ENCODE data around the gene PANK2. TPM values are rescaled to one million over a fixed set of nuclear protein-coding genes. Genes with fewer than 3 reads are reported as not detected.
"Not testable (repeated sequence)": the region's sequence is repeated elsewhere in the genome, so short reads cannot be mapped to it uniquely, and the experiment has no call there.

Gene PANK2
- polyA plus RNA-seq, 3 donors from 2014 or later, result 42.1 to 53.0 (median 44.3) TPM

DNA sequence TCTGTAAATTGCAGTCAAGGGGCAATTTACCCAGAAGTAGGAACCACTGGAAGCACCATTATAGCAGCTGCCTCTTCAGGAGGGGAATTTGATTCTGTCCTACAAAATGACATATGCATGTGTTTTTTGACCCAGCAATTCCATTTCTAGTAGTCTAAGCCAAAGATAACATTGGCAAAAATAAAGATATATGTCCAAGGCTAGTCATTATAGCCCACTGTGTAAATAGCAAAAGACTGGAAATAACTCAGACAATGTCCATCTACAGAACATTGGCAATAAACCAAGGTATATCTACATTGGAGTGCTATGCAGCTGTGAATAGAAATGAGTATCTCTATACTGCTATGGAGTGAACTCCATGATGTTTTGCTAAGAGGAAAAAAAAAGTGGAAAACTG is 12.5 kb upstream of the PANK2 start:
- DNase-seq, result no peak
- Mint-ChIP-seq H3K27me3 (ENCODE audit: low read depth in 3 of 3) (peaks cover 0 to 2% (median 0%) of the 10 kb centered on the region in 3 donors), H3K9me3 (no peaks in the 10 kb centered on the region), H3K36me3 (peaks cover 3 to 11% (median 6%) of the 10 kb centered on the region in 3 donors), H3K27ac (no peak overlapping the region), H3K4me1 (peaks cover 9 to 16% of the 10 kb centered on the region in 2 donors), H3K4me3 (no peak overlapping the region)

DNA sequence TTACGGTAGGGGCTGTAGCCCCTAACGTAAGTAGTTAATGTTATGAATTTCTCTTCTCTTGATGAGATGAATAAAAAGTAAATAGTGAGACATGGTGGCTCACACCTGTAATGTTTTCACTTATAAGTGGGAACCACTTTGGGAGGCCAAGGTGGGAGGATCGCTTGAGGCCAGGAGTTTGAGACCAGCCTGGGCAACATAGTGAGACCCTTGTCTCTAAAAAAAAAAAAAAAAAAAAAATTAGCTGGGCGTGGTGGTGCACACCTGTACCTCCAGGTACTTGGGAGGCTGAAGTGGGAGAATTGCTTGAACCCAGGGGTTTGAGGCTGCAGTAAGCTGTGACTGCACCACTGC is 10.3 kb upstream of the PANK2 start:
- H3K4me1 Mint-ChIP-seq, result peaks cover 4 to 16% of the 10 kb centered on the region in 2 donors
- H3K36me3 Mint-ChIP-seq; H3K4me3 Mint-ChIP-seq; H3K27me3 Mint-ChIP-seq (ENCODE audit: low read depth in 3 of 3); H3K9me3 Mint-ChIP-seq; H3K27ac Mint-ChIP-seq; DNase-seq: not testable (repeated sequence)

DNA sequence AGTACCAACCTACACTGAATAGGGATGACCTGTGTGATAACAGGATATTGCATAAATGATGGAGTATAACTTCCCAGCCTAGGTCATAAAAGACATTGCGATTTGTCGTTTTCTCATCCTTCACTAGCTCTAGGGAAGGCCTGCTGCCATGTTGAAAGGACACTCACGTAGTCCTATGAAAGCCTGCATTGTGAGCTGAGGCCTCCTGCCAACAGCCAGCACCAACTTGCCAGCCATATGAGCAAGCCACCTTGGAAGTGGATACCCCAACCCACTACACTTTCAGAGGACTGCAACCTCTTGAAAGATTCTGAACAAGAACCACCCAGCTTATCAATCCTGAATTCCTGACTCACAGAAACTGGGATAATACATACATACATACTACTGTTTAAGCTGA is 3.5 kb upstream of the PANK2 start:
- peak overlapping the region in 2 of 6 donors; percentile 12 to 35 for H3K27ac Mint-ChIP-seq
- no peaks in the 10 kb centered on the region for H3K9me3 Mint-ChIP-seq
- no peaks in the 10 kb centered on the region for H3K36me3 Mint-ChIP-seq
- H3K4me3 Mint-ChIP-seq, result no peak overlapping the region
- DNase-seq, result no peak
- H3K4me1 Mint-ChIP-seq, result peaks cover 24 to 34% of the 10 kb centered on the region in 2 donors
- peaks cover 6 to 9% (median 8%) of the 10 kb centered on the region in 3 donors for H3K27me3 Mint-ChIP-seq (ENCODE audit: low read depth in 3 of 3)

DNA sequence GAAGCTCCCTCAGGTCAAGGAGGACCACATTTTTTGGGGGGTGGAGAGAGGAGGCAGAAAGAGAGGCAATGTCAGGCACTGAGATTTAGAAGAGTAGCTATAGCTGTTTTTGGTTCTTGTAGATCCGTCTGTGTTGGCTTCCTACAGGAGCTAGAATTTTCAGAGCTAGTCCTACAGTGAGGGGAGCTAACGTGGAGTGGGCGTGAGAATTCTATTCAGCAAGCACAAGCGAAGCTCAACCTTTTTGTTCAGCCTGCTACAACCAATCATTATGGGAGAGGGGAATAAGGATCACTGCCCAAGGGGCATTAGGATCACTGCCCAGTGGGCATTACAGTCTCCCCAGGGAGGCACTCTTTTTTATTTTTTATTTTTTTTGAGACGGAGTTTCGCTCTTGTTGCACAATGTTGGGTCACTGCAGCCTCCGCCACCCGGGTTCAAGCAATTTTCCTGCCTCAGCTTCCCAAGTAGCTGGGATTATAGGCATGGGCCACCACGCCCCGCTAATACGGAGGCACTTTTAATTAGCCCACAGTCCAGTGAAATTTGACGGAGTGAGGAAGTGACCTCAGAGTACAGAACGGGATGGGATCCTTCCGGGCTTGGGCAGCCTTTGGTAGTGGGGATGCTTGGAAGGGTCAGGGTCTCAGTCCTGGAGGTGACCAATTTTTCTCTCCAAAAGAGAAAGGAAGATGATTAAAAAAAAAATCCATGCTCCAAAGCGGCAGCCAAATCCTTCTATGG is 1.1 kb upstream of the PANK2 start:
- no peaks in the 10 kb centered on the region for H3K36me3 Mint-ChIP-seq
- H3K27ac Mint-ChIP-seq, result peak overlapping the region; percentile 83 to 95 (median 90)
- H3K27me3 Mint-ChIP-seq (ENCODE audit: low read depth in 3 of 3), result peaks cover 6 to 11% (median 9%) of the 10 kb centered on the region in 3 donors
- H3K4me3 Mint-ChIP-seq, result peak overlapping the region; percentile 87 to 95 (median 92)
- no peak for DNase-seq
- no peaks in the 10 kb centered on the region for H3K9me3 Mint-ChIP-seq
- peaks cover 46 to 58% of the 10 kb centered on the region in 2 donors for H3K4me1 Mint-ChIP-seq

DNA sequence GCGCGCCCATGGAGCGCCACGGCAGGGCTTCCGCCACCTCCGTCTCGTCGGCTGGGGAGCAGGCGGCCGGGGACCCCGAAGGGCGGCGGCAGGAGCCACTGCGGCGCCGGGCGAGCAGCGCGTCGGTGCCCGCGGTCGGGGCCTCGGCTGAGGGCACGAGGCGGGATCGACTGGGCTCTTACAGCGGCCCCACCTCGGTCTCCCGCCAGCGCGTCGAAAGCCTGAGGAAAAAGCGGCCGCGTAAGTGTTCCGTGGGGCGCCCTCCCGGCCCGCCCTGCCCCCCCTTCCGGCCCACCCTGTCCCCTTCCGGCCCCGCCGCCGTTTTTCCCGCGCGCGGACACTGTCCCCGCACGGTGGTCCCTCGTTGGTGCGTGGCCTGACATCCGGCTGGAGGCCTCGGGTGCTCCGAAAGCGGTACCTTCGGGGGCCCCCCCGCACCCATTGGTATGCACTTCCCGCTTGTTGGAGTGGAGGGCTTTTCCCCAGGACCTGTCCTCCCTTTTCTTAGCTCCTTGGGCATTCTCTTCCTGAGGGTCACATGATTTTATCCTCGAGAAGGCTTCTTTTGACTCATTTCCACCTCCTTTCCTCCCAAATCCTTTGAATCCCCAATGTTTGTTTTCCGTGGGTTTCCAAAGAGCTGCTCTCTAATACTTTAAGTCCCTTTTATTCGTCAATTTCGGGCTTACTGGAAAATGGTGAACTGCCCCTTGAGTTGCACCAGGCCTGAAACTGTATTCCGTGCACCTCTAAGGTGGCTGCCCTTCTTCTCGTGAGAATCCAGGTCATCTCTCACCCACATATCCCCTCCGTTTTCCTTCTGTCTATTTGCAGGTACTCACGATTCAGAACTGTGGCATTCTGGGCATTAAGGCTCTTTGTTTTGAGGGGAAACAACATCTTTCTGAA is 556 bp downstream of the PANK2 start:
- peak overlapping the region; percentile 94 to 99 (median 99) for H3K4me3 Mint-ChIP-seq
- H3K36me3 Mint-ChIP-seq, result no peaks in the 10 kb centered on the region
- peak overlapping the region; percentile 98 to 99 (median 98) for H3K27ac Mint-ChIP-seq
- peak in 1 of 3 donors; percentile 40 for DNase-seq
- no peaks in the 10 kb centered on the region for H3K9me3 Mint-ChIP-seq
- peaks cover 56 to 70% of the 10 kb centered on the region in 2 donors for H3K4me1 Mint-ChIP-seq
- H3K27me3 Mint-ChIP-seq (ENCODE audit: low read depth in 3 of 3), result peaks cover 6 to 11% (median 9%) of the 10 kb centered on the region in 3 donors

DNA sequence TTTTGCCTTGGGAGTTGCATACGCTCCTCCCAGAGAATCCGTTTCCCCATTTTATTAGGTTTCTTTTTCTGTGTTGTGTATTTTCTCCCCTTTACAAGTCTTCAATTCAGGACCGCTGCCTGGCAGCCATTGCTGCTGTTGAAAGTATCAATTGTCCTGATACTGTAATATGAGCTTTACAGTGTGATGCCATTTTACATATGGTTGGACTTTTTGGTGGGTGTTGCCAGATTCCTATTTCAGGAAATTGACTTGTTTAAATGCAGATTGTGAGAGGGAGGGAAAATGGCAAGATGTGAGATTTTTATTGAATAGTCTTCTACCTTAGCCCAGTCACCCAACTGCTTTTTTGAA is 1.2 kb downstream of the PANK2 start:
- H3K27me3 Mint-ChIP-seq (ENCODE audit: low read depth in 3 of 3), result peaks cover 6 to 11% (median 9%) of the 10 kb centered on the region in 3 donors
- DNase-seq, result no peak
- peak overlapping the region; percentile 98 to 99 (median 98) for H3K27ac Mint-ChIP-seq
- no peaks in the 10 kb centered on the region for H3K36me3 Mint-ChIP-seq
- H3K4me1 Mint-ChIP-seq, result peaks cover 58 to 75% of the 10 kb centered on the region in 2 donors
- peak overlapping the region; percentile 94 to 99 (median 99) for H3K4me3 Mint-ChIP-seq
- no peaks in the 10 kb centered on the region for H3K9me3 Mint-ChIP-seq

DNA sequence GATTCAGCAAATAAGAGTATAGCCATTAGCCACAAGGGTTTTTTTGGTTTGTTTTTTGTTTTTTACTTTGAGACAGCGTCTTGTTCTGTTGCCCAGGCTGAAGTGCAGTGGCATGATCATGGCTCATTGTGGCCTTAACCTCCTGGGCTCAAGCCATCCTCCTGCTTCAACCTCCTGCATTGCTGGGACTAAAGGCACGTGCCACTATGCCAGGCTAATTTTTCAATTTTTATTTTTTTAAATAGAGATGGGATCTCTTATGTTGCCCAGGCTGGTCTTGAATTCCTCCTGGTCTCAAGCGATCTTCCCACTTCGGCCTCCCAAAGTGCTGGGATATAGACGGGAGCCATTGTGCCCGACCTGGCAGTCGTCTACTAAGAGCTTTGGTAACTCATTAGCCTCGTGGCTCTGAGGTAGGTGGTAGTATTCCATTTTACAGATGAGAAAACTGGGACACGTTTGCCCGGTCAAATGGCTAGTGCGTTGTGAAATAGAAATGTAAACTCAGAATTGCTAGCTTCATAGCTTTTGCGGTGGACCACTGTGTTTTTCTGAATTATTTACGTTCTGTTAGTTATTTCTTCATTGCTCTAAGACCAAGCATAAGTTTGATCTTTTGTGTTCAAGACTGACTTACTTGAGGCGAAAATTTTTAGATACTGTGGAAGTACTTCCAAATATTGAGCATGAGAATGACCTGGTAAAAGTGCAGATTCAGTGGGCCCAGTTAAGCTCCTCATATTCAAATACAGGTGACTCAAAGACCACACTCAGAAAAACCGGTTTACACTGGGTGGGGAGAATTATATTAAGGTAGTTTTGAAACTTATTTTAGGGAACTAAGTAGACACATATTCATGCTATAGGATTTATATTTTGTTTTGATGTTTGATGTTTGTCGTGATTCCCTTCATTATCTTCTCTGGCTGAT is 2.1 kb downstream of the PANK2 start:
- no peaks in the 10 kb centered on the region for H3K9me3 Mint-ChIP-seq
- H3K4me1 Mint-ChIP-seq, result peaks cover 63 to 76% of the 10 kb centered on the region in 2 donors
- H3K4me3 Mint-ChIP-seq, result peak overlapping the region; percentile 94 to 99 (median 99)

DNA sequence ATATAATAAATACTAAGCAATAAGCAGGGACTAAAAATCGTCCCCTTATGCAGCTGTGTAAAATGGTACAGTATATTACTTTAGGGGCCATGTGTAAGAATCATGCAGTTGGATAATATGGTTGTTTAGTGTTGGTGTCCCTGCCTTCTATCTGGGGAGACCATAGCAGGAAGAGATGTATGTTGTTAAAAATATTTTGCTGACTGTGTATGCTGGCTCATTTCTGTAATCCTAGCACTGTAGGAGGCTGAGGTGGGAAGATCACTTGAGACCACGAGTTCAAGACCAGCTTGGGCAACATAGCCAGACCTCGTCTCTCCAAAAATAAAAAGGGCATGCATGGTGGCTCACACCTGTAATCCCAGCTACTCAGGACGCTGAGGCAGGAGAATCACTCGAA is 5.6 kb downstream of the PANK2 start:
- peaks cover 78 to 93% of the 10 kb centered on the region in 2 donors for H3K4me1 Mint-ChIP-seq
- no peaks in the 10 kb centered on the region for H3K9me3 Mint-ChIP-seq
- peaks cover 2 to 7% (median 5%) of the 10 kb centered on the region in 3 donors for H3K27me3 Mint-ChIP-seq (ENCODE audit: low read depth in 3 of 3)
- peak overlapping the region in 2 of 5 donors; percentile 4 to 62 for H3K4me3 Mint-ChIP-seq
- H3K36me3 Mint-ChIP-seq, result no peaks in the 10 kb centered on the region
- peak overlapping the region in 4 of 6 donors; percentile 1 to 74 (median 42) for H3K27ac Mint-ChIP-seq
- no peak for DNase-seq

More for the DNA sequence above, 2.1 kb downstream of the PANK2 start:
- H3K27me3 Mint-ChIP-seq (ENCODE audit: low read depth in 3 of 3), result peaks cover 6 to 11% (median 6%) of the 10 kb centered on the region in 3 donors
- peak overlapping the region; percentile 98 to 99 (median 98) for H3K27ac Mint-ChIP-seq
- H3K36me3 Mint-ChIP-seq, result no peaks in the 10 kb centered on the region
- no peak for DNase-seq

DNA sequence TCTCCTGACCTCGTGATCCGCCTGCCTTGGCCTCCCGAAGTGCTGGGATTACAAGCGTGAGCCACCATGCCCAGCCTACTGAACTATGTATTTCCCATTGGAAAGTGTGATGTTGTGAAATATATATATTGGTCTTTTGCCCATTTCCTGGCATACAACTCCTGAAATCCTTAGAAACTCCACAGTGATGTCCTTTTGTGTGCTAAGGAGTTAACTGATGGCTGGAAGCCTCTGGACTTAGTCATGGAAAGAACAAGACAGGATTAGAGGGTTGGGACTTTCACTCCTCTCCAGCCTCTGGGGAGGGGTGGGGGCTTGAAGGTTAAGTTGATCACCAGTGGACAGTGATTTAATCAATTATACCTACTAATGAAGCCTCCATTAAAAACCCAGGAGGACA is 7.1 kb downstream of the PANK2 start:
- H3K4me3 Mint-ChIP-seq, result no peak overlapping the region

DNA sequence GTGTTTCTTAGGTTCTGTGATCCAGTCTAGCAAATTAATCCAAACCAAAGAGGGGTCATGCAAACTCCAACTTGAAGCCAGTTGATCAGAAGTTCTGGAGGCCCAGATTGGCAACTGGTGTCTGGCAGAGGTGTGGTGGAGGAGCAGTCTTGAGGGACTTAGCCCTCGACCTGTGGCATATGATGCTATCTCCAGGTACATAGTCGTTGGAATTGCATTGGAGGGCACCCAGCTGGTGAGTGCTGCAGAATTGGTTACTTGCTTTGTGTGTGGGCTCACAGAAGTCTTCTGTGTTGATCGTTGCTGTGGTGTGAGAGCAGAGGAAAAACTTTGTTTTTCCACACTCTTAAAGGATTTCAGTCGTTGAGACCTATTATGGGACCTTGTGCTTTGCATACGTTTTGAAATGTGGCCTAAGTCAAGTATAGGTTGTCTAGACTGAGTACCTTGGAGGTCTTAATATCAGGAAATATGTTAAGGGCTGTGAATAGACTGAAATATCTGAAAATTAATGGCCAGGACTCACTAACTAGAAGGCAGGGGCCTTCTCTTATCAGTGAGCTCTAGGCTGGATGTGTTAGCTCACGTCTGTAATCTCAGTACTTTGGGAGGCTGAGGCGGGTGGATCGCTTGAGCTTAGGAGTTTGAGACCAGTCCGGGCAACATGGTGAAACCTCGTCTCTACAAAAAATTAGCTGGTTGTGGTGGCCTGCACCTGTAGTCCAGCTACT is 7.8 kb downstream of the PANK2 start:
- Mint-ChIP-seq H3K36me3 (no peaks in the 10 kb centered on the region), H3K27me3 (ENCODE audit: low read depth in 3 of 3) (peaks cover 0 to 2% (median 0%) of the 10 kb centered on the region in 3 donors), H3K27ac (peak overlapping the region; percentile 31 to 82 (median 70)), H3K4me3 (peak overlapping the region; percentile 30 to 69 (median 52)), H3K9me3 (no peaks in the 10 kb centered on the region), H3K4me1 (peaks cover 75 to 92% of the 10 kb centered on the region in 2 donors)
- DNase-seq, result no peak

More for the DNA sequence above, 7.1 kb downstream of the PANK2 start:
- no peak for DNase-seq
- Mint-ChIP-seq H3K4me1 (peaks cover 75 to 92% of the 10 kb centered on the region in 2 donors), H3K9me3 (no peaks in the 10 kb centered on the region), H3K36me3 (no peaks in the 10 kb centered on the region), H3K27ac (peak overlapping the region in 2 of 6 donors; percentile 56 to 82), H3K27me3 (ENCODE audit: low read depth in 3 of 3) (peaks cover 0 to 2% (median 0%) of the 10 kb centered on the region in 3 donors)

DNA sequence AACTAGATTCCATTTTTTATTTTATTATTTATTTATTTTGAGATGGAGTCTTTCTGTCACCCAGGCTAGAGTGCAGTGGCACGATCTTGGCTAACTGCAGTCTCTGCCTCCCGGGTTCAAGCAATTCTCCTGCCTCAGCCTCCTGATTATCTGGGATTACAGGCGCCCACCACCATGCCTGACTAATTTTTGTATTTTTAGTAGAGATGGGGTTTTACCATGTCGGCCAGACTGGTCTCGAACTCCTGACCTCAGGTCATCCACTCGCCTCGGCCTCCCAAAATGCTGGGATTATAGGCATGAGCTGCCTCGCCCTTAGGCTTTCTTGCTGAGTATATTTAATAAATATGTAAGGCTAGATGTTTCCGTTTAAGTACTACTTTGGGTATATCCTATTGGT is 9.0 kb downstream of the PANK2 start:
- Mint-ChIP-seq H3K4me3 (peak overlapping the region in 2 of 5 donors; percentile 26 to 69), H3K4me1 (peaks cover 76 to 92% of the 10 kb centered on the region in 2 donors)
- not testable (repeated sequence) for H3K27ac Mint-ChIP-seq; H3K9me3 Mint-ChIP-seq; H3K36me3 Mint-ChIP-seq; DNase-seq; H3K27me3 Mint-ChIP-seq (ENCODE audit: low read depth in 3 of 3)

DNA sequence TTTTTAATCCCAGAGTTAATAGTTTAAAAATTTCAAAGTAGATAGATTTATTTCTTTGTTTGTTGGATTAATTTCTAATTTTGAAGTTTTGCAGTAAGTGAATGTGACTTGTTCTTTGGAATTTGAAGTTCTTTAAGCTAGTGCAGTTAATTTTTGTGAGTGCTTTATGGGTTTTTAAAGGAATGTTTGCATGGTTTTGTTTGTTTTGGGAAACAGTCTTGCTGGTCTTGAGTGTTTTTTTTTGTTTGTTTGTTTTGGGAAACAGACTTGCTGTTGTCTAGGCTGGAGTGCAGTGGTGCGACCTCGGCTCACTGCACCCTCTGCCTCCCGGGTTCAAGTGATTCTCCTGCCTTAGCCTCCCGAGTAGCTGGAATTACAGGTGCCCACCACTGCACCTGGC is 9.5 kb downstream of the PANK2 start:
- H3K36me3 Mint-ChIP-seq, result no peaks in the 10 kb centered on the region
- no peak for DNase-seq
- H3K4me1 Mint-ChIP-seq, result peaks cover 76 to 90% of the 10 kb centered on the region in 2 donors
- no peaks in the 10 kb centered on the region for H3K9me3 Mint-ChIP-seq
- peak overlapping the region in 2 of 6 donors; percentile 29 to 41 for H3K27ac Mint-ChIP-seq
- H3K27me3 Mint-ChIP-seq (ENCODE audit: low read depth in 3 of 3), result peaks cover 0 to 4% (median 0%) of the 10 kb centered on the region in 3 donors
- H3K4me3 Mint-ChIP-seq, result peak overlapping the region in 3 of 5 donors; percentile 22 to 35 (median 33)
